DOHH2 (cell line): ENCODE results near the gene SUPT4H1.

Experiments
- H3F3A ChIP-seq: fragments of 200-600 bp; sonication (generic), shearing (Covaris generic); 2 replicates; pipeline ENCODE4 v1.6.0; 2016; ENCODE audit warnings: antibody characterized with exemption, mild to moderate bottlenecking; ENCODE audit not compliant: control insufficient read depth, insufficient read depth
- H3K27ac ChIP-seq: fragments of 200-600 bp; sonication (generic); 2 replicates; pipeline ENCODE4 v1.5.1; 2014; ENCODE audit warnings: low read depth, mild to moderate bottlenecking, low read length, moderate library complexity
- H3K27me3 ChIP-seq: fragments of 200-600 bp; sonication (generic); 2 replicates; pipeline ENCODE4 v1.6.1; 2014; ENCODE audit warnings: mild to moderate bottlenecking, low read length, mixed read lengths; ENCODE audit not compliant: control insufficient read depth
- H3K36me3 ChIP-seq: fragments of 200-600 bp; sonication (generic); 2 replicates; pipeline ENCODE4 v1.6.1; 2014; ENCODE audit warnings: mild to moderate bottlenecking, low read length, moderate library complexity, mixed read lengths; ENCODE audit not compliant: control insufficient read depth
- H3K4me1 ChIP-seq: fragments of 200-600 bp; sonication (generic); 2 replicates; pipeline ENCODE4 v1.6.1; 2014; ENCODE audit warnings: mild to moderate bottlenecking, low read length, mixed read lengths; ENCODE audit not compliant: control insufficient read depth
- H3K4me2 ChIP-seq: fragments of 200-600 bp; sonication (generic); 2 replicates; pipeline ENCODE4 v1.6.0; 2014; ENCODE audit warnings: mild to moderate bottlenecking, low read length, moderate library complexity
- H3K4me3 ChIP-seq: fragments of 200-600 bp; sonication (generic); 2 replicates; pipeline ENCODE4 v1.5.1; 2014; ENCODE audit warnings: mild to moderate bottlenecking, low read length, mixed read lengths
- H3K79me2 ChIP-seq: fragments of 200-600 bp; sonication (generic); 2 replicates; pipeline ENCODE4 v1.6.1; 2014; ENCODE audit warnings: mild to moderate bottlenecking, low read length, mixed read lengths; ENCODE audit not compliant: control insufficient read depth
- H3K9me2 ChIP-seq: fragments of 200-600 bp; sonication (generic); replicated peaks from 2 replicates; pipeline ENCODE4 v1.6.1; 2014; ENCODE audit warnings: mild to moderate bottlenecking, low read length, mixed read lengths; ENCODE audit not compliant: control insufficient read depth
- H3K9me3 ChIP-seq: fragments of 200-600 bp; sonication (generic); 2 replicates; pipeline ENCODE4 v1.6.1; 2014; ENCODE audit warnings: antibody characterized with exemption, low read length, mixed read lengths; ENCODE audit not compliant: control insufficient read depth, insufficient read depth
- H4K20me1 ChIP-seq: fragments of 200-600 bp; sonication (generic); 2 replicates; pipeline ENCODE4 v1.6.0; 2014; ENCODE audit warnings: low read depth, mild to moderate bottlenecking, antibody characterized with exemption, low read length, moderate library complexity; ENCODE audit not compliant: control insufficient read depth, insufficient read depth
- CTCF ChIP-seq: fragments of 200-600 bp; sonication (generic); IDR thresholded peaks from one replicate; pipeline ENCODE4 v1.5.1; 2014; ENCODE audit warnings: antibody characterized with exemption, mild to moderate bottlenecking, low read depth, low read length; ENCODE audit not compliant: poor library complexity, severe bottlenecking
- EZH2phosphoT487 ChIP-seq: fragments of 200-600 bp; sonication (generic); IDR thresholded peaks from 2 replicates; pipeline ENCODE4 v1.6.1; 2017; ENCODE audit warnings: borderline replicate concordance, mild to moderate bottlenecking, antibody characterized with exemption, low read length, moderate library complexity, mixed read lengths

SUPT4H1 gene

GRCh38 chr17:58364270-58364942 is 12.4 kb upstream of the SUPT4H1 start:
- Histone ChIP-seq H3K27me3 (no peaks in the 10 kb centered on the region), H3K4me2 (no peak overlapping the region), H3K27ac (no peak overlapping the region)

GRCh38 chr17:58363457-58364185 is 11.6 kb upstream of the SUPT4H1 start:
- no peak for TF ChIP-seq EZH2phosphoT487
- TF ChIP-seq CTCF: no peak
- Histone ChIP-seq H3K27me3 (no peaks in the 10 kb centered on the region), H3K79me2 (no peaks in the 10 kb centered on the region), H3K9me3 (no peaks in the 10 kb centered on the region), H3K36me3 (no peaks in the 10 kb centered on the region), H3F3A (no peaks in the 10 kb centered on the region), H3K4me2 (no peak overlapping the region), H4K20me1 (no peaks in the 10 kb centered on the region), H3K9me2 (no peaks in the 10 kb centered on the region), H3K4me3 (no peak overlapping the region), H3K4me1 (peaks cover 5% of the 10 kb centered on the region), H3K27ac (no peak overlapping the region)

More at GRCh38 chr17:58364270-58364942, 12.4 kb upstream of the SUPT4H1 start:
- no peaks in the 10 kb centered on the region for H3F3A ChIP-seq
- no peaks in the 10 kb centered on the region for H3K79me2 ChIP-seq
- H3K9me3 ChIP-seq: no peaks in the 10 kb centered on the region
- H3K4me1 ChIP-seq: peaks cover 5% of the 10 kb centered on the region
- H4K20me1 ChIP-seq: no peaks in the 10 kb centered on the region
- no peaks in the 10 kb centered on the region for H3K36me3 ChIP-seq
- H3K4me3 ChIP-seq: no peak overlapping the region
- TF ChIP-seq EZH2phosphoT487 (no peak), CTCF (no peak)
- H3K9me2 ChIP-seq: no peaks in the 10 kb centered on the region

GRCh38 chr17:58362368-58363014 is 10.5 kb upstream of the SUPT4H1 start:
- Histone ChIP-seq H3K4me3 (no peak overlapping the region), H4K20me1 (no peaks in the 10 kb centered on the region), H3F3A (no peaks in the 10 kb centered on the region), H3K9me2 (no peaks in the 10 kb centered on the region), H3K4me1 (peaks cover 5% of the 10 kb centered on the region), H3K27me3 (no peaks in the 10 kb centered on the region), H3K36me3 (no peaks in the 10 kb centered on the region), H3K79me2 (no peaks in the 10 kb centered on the region), H3K4me2 (no peak overlapping the region), H3K9me3 (no peaks in the 10 kb centered on the region), H3K27ac (no peak overlapping the region)
- no peak for TF ChIP-seq CTCF
- no peak for TF ChIP-seq EZH2phosphoT487
